Stomach (tissue), 4 donors: ENCODE data around the gene GABRD.

Source experiments
- CTCF ChIP-seq, 7 experiments: fragments of 450-650 bp in 4 of 7; fragments of 200-600 bp in 3 of 7; sonication (generic) in 3 of 7; IDR thresholded peaks; one replicate each; pipeline ENCODE4 v1.5.1; 2016 to 2019; ENCODE audit warnings: antibody characterized with exemption in 7 of 7, control low read depth in 2 of 7, mild to moderate bottlenecking in 1 of 7
- EP300 ChIP-seq: sonication (generic); formaldehyde crosslinking; IDR thresholded peaks from one replicate; pipeline ENCODE4 v1.6.1; 2017; ENCODE audit warnings: antibody characterized with exemption
- POLR2A ChIP-seq, 4 donors: fragments of 450-650 bp; IDR thresholded peaks; one replicate each; pipeline ENCODE4 v1.6.1; 2016; ENCODE audit warnings: antibody characterized with exemption in 4 of 4, control low read depth in 2 of 4, mild to moderate bottlenecking in 1 of 4, moderate library complexity in 1 of 4
- POLR2AphosphoS5 ChIP-seq, 3 donors: sonication (generic); formaldehyde crosslinking; IDR thresholded peaks; one replicate each; pipeline ENCODE4 v1.6.1; 2016; ENCODE audit warnings: antibody characterized with exemption in 3 of 3

- TF ChIP-seq CTCF (IDR thresholded peaks at IDR 0.05) (no peak), POLR2A (IDR thresholded peaks at IDR 0.05) (no peak), POLR2AphosphoS5 (IDR thresholded peaks at IDR 0.05) (no peak), EP300 (no peak)
Measured at GRCh38 chr1:2061065-2061778, 42.1 kb downstream of the GABRD start.
